Hepatocyte (in vitro differentiated cells): ENCODE data around the gene TUT1.
"Not testable (repeated sequence)": the region's sequence is repeated elsewhere in the genome, so short reads cannot be mapped to it uniquely, and the experiment has no call there.

ENCODE experiments used
- EZH2 ChIP-seq: fragments of 200-600 bp; sonication (generic); IDR thresholded peaks from 2 replicates; pipeline ENCODE4 v1.6.1; 2016; ENCODE audit warnings: antibody characterized with exemption, mild to moderate bottlenecking, borderline replicate concordance
- EZH2phosphoT487 ChIP-seq: fragments of 200-600 bp; sonication (generic); IDR thresholded peaks from one replicate; pipeline ENCODE4 v1.6.1; 2018; ENCODE audit warnings: antibody characterized with exemption, mild to moderate bottlenecking, low read depth, moderate library complexity; ENCODE audit not compliant: unreplicated experiment, severe bottlenecking
- TF ChIP-seq, protein P1 (sequence below): fragments of 200-600 bp; sonication (generic); IDR thresholded peaks from 2 replicates; pipeline ENCODE4 v1.5.1; 2016; ENCODE audit warnings: antibody characterized with exemption, mild to moderate bottlenecking; ENCODE audit not compliant: poor library complexity

- TF ChIP-seq, protein P1, sequence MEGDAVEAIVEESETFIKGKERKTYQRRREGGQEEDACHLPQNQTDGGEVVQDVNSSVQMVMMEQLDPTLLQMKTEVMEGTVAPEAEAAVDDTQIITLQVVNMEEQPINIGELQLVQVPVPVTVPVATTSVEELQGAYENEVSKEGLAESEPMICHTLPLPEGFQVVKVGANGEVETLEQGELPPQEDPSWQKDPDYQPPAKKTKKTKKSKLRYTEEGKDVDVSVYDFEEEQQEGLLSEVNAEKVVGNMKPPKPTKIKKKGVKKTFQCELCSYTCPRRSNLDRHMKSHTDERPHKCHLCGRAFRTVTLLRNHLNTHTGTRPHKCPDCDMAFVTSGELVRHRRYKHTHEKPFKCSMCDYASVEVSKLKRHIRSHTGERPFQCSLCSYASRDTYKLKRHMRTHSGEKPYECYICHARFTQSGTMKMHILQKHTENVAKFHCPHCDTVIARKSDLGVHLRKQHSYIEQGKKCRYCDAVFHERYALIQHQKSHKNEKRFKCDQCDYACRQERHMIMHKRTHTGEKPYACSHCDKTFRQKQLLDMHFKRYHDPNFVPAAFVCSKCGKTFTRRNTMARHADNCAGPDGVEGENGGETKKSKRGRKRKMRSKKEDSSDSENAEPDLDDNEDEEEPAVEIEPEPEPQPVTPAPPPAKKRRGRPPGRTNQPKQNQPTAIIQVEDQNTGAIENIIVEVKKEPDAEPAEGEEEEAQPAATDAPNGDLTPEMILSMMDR, result not testable (repeated sequence)
- TF ChIP-seq EZH2, EZH2phosphoT487: not testable (repeated sequence)
Measured at GRCh38 chr11:62581735-62582134, 9.6 kb downstream of the TUT1 start.
